NOMO-1 treated with dmso at 0.1 percent for 144 hours (cell line): ENCODE measurements around the gene CDK1.

Source experiments
- DNase-seq: peaks from one replicate; lab custom pipeline; 2025; ENCODE audit not compliant: unreplicated experiment; lab: John Stamatoyannopoulos, UW

The CDK1 gene

DNA sequence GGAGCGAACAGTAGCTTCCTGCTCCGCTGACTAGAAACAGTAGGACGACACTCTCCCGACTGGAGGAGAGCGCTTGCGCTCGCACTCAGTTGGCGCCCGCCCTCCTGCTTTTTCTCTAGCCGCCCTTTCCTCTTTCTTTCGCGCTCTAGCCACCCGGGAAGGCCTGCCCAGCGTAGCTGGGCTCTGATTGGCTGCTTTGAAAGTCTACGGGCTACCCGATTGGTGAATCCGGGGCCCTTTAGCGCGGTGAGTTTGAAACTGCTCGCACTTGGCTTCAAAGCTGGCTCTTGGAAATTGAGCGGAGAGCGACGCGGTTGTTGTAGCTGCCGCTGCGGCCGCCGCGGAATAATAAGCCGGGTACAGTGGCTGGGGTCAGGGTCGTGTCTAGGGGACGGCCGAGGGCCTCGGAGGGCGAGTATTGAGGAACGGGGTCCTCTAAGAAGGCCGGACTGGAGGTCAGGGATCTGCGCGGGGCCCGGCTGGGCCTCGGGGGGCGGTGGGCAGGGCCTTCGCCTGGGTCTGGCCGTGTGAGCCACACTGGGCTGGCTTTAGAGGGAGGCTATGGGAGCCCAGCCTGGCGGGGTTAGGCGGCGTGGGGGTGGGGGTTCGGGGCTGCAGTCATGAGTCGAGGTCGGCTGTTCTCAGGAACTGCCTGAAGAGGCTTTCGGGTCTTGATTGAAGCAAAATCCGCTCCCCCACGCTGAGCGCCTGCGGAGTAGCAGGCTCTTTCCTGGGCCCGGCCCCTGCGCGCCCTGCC, at the start of gene CDK1:
TSS of gene CDK1 (plus strand) at position 265 of the 757 bp plus-strand sequence. CDS start 1,688 bp downstream, outside the sequence.
- peak; percentile 99 for DNase-seq

DNA sequence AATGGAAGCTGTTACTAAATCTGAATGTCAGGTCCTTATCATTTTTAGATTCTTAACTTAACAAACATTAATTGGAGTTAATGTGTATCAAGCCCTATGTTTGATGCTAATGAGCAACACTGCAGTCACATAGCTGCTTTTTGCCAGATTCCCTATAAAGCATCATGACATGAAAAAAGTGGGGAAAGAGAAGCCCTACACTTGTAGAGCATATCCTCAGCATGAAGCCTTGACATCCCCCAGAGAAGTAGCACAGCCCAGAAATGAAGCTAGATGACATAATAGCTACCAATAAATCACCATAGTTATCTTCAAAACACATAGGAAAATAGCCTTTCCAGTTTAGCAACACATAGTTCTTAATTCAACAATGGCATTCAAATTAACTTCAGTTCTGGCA, 49.2 kb upstream of the CDK1 start:
- no peak for DNase-seq

GRCh38 chr10:60731134-60731885, 47.0 kb upstream of the CDK1 start:
- no peak for DNase-seq

GRCh38 chr10:60732198-60732806, 46.0 kb upstream of the CDK1 start:
- DNase-seq: no peak

GRCh38 chr10:60732807-60733516, 45.3 kb upstream of the CDK1 start:
- DNase-seq: no peak

DNA sequence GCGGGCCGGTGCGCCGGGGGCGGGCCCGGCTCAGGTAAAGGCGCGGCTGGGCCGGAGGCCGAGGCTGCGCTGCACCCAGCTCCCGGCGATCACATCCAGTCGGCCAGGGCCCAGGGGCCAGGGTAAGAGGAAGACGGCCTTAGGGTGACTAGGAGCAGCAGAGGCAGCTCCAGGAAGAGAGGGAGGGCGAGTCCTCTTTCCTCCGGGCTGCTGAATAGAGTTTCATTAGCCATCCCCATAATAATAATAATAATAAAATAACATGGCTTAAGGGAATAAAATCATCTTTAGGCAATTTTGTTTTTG, 44.8 kb upstream of the CDK1 start:
- DNase-seq: no peak

DNA sequence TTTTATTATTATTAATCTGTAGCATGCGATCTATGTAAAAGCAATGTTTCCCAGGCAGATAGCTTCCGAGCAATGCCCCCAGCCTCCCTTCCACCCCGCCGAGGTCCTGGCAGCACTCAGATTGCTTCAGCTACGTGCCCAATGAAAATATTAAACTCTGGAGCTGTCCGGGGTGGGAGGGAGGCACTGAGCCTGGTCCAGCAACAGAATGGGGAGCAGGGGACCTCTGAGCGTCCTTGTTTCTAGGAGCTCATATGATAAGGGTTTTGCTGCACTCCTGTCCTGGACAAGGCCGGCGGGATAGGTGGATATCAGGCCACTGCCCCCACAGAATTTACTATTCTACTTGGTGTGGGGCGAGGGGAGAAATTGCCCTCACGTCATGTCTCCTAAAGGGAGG, 44.5 kb upstream of the CDK1 start:
- no peak for DNase-seq

GRCh38 chr10:60734226-60734625, 44.1 kb upstream of the CDK1 start:
- DNase-seq: no peak

DNA sequence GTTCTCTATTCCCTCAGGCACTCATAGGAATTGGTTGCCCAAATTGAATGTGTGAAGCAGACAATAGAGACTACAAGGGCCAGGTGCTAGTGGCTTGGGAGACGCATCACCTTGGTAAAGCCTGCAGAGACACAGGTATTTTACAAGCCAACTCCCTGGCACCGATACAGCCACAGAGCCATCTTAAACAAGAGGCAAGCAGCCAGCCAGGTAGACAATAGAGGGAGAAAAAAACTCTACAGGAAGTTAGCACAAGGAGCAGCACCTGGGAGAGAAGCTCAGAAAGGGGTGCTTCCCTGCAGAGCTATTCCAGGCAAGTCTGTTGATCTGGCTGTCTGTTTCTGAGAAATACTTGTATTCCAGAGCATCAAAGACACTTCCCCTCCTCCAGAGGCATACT, 43.0 kb upstream of the CDK1 start:
- no peak for DNase-seq

- DNase-seq: no peak
Observed at GRCh38 chr10:60737242-60737641, 41.0 kb upstream of the CDK1 start.

DNA sequence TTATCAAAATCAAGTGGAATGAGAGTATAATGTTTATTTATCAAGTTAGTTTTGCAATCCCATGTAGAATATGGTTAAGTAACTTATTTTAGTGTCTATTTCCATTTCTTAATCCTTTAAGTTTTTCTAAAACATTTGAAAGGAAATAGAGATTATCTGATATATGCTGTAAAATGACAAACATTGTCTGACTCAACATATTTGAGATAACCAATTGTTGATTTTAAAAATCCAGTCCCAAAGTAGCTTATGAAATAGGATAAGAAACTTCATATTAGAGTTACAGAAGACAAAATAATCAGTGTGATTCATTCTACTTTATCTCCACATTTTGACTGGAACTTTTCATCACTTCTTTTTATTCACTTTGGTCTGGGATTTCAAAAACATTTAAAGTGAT, 38.7 kb upstream of the CDK1 start:
- DNase-seq: no peak

DNA sequence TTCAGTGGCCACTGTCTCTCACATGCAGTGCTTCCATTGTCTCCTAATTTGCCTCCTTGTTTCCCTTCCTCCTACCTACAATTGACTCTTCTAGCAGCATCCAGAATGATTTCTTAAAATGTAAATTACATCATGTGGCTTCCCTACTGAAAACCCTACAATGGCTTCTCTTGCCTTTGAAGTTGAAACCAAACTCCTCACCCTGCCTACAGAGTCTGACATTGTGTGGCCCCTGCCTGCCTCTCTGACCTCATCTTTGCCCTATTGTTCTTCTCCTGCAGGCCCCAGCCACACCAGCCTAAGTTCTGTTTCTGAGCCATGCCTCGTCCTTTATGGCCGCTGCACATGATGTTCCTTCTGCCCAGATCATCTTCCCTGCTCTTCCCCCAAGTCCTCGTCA, 35.8 kb upstream of the CDK1 start:
- no peak for DNase-seq

GRCh38 chr10:60747817-60748469, 30.3 kb upstream of the CDK1 start:
- no peak for DNase-seq

GRCh38 chr10:60753152-60753551, 25.1 kb upstream of the CDK1 start:
- DNase-seq: no peak

GRCh38 chr10:60753817-60754216, 24.5 kb upstream of the CDK1 start:
- no peak for DNase-seq

DNA sequence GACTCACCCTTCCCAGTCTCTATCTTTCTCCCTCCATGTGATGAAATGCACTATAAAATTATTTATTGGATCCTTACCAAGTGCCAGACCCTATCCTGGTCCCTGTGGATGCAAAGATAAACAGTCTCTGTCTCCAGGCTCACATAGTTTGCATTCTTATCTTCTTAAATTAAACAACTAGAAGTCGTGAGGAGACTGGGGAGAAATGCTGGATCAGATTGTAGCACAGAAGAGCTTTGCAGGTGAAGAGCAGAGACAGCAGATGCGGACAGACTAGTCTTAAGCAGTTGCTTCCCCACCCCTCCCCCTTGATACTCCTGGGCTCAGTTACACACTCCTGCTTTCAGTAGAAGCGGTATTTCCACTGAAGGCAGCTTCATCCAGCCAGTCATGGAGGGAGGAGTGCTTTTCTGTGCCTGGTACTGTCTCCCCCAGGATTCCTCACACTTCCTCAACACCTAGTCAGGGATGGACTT, 20.8 kb upstream of the CDK1 start:
- no peak for DNase-seq

- DNase-seq: no peak
Observed at GRCh38 chr10:60759181-60759580, 19.1 kb upstream of the CDK1 start.

DNA sequence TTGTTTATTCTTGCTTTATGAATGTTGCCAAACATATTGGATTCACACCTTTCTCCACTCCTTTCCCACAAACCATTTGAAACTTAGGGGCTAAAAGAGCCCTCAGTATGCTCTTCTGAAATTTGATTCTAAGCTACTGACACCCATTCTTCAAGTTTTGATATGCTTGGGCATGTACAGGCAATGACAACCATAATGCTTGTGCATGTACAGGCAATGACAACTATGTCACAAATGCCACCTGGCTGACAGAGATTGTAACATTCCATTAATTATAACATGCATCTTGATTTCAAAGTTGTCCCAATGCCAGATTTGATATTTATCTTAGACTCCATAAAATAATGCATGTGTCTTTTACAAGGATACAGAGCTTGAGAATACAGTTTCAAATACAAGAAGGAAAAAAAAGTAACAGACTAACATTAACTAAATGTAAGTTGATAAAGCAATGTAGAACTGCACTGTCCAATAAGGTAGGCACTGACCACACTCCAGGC, 17.5 kb upstream of the CDK1 start:
- DNase-seq: no peak

DNA sequence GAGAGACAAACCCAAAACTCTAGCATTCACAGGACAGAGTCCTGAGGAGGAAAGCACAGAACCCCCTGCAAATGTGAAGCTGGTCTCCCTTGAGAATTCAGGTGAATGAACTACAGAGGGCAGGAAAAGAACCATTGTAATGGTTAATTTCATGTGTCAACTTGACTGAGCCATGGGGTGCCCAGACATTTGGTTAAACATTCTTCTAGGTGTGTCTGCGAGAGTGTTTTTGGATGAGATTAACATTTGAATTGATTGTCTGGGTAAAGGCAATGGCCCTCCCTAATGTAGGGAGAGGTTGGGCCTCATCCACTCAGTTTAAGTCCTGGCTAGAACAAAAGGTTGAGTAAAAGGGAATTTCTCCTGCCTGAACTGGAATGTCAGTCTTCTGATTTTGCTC, 15.7 kb upstream of the CDK1 start:
- no peak for DNase-seq

GRCh38 chr10:60767424-60767823, 10.9 kb upstream of the CDK1 start:
- DNase-seq: no peak

DNA sequence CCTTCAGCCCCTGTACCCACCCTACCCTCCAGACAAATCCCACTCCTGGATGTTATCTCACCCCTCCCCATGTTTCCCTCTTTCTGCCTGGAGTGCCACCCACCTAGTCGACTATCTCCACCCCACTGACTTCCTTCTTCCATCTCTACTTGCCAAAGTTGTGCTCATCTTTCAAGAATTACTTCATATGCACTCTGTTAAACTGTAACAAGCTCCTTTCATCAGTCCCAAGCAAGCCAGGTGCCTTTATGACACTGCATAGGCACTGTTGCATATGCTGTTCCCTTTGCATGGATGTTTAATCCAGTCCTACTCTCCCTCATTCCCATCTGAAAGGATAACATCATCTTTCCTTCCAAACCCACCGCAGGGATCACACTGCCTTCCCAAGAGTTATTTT, 8.9 kb upstream of the CDK1 start:
- DNase-seq: no peak
